Heart left ventricle (tissue), 13 donors: ENCODE data around the gene TCTN3.

ENCODE experiments used
- CTCF ChIP-seq, 12 donors: fragments of 200-600 bp; sonication (generic) in 4 of 12; IDR thresholded peaks; one replicate each; pipeline versions ENCODE4 v1.5.0 to v1.8.0; 2018 to 2022; ENCODE audit warnings: antibody characterized with exemption in 12 of 12, mild to moderate bottlenecking in 5 of 12
- POLR2A ChIP-seq, 2 donors: fragments of 450-650 bp; IDR thresholded peaks; one replicate each; pipeline ENCODE4 v1.6.1; 2017; ENCODE audit warnings: antibody characterized with exemption in 2 of 2, mild to moderate bottlenecking in 2 of 2, moderate library complexity in 2 of 2
- donor health status: ischemic (EF 13 %, LVEDD 7.1; RV severe dilation, severe dysfunction).
- donor health status: DM: no; HTN: yes; CAD: no.
- donor health status: DM: no; HTN: no; CAD: no.
- donor health status: ischemic (EF 25% LVEDD 6.9; RV normal size, moderate dysfunction).
- donor health status: ischemic (EF 25% LVEDD 5.7; RV mildly dilated, moderate dysfunction).
- donor health status: ischemic (EF 35%, LVEDD 5.7; RV mildly dilated, moderate dysfunction).
- donor health status: nonischemic (EF 11% LVEDD 7.7; RV severe dilation, severe dysfunction).
- donor health status: DM: yes; HTN: yes; CAD: no.
- donor health status: PGD.
- donor health status: ischemic (EF 29% LVEDD 5.4; RV normal size, mild dysfunction).
- donor health status: nonischemic (EF 23%, LVEDD 6.1; RV moderate dilation, normal function).

GRCh38 chr10:95628786-95629185 lies 64.9 kb downstream of the TCTN3 start:
- TF ChIP-seq CTCF (IDR thresholded peaks at IDR 0.05), result no peak
- no peak for TF ChIP-seq POLR2A (IDR thresholded peaks at IDR 0.05)
